ENCODE measurements around the gene ELP2. TPM values are rescaled to one million over a fixed set of nuclear protein-coding genes. Genes with fewer than 3 reads are reported as not detected.

The ELP2 gene
- polyA plus RNA-seq, 1 donor (not counting 4 experiments of a cell fraction or from before 2014, with no cell fraction given): 74.6 TPM

- no peaks in the 10 kb centered on the region for H3K79me2 ChIP-seq (ENCODE audit: control insufficient read depth, insufficient read depth, low read length)
- H2AFZ ChIP-seq (ENCODE audit: control insufficient read depth, low read length): no peak overlapping the region
- FAIRE-seq (no peak), DNase-seq (ENCODE audit: low read depth, low spot score) (no peak)
- H3K9me1 ChIP-seq (ENCODE audit: control insufficient read depth, extremely low read depth, insufficient read depth, low read length): no peaks in the 10 kb centered on the region
- H3K36me3 ChIP-seq (ENCODE audit: control insufficient read depth in 2 of 2, extremely low read depth in 1 of 2, insufficient read depth in 2 of 2, low read length in 2 of 2): peaks cover 5 to 14% of the 10 kb centered on the region in 2 experiments
- no peaks in the 10 kb centered on the region for H4K20me1 ChIP-seq (ENCODE audit: control insufficient read depth, extremely low read depth, insufficient read depth, low read length)
- no peaks in the 10 kb centered on the region for H3K27me3 ChIP-seq (ENCODE audit: control insufficient read depth, extremely low read depth, insufficient read depth, low read length)
- TF ChIP-seq EZH2 (IDR thresholded peaks at IDR 0.05; ENCODE audit: low read length): no peak
- no peak overlapping the region for H3K9ac ChIP-seq (ENCODE audit: control insufficient read depth, extremely low read depth, insufficient read depth, low read length)
- no peaks in the 10 kb centered on the region for H3K9me3 ChIP-seq (ENCODE audit: control insufficient read depth, low read depth, low read length)
- dilution Hi-C loops (cut with MboI; ENCODE audit: extremely low pct_ligation_motif_present, low sequenced_read_pairs): no loop called here
- H3K4me2 ChIP-seq (ENCODE audit: control insufficient read depth, extremely low read depth, insufficient read depth, low read depth, low read length): no peak overlapping the region
- H3K4me3 ChIP-seq (ENCODE audit: control insufficient read depth in 2 of 3, extremely low read depth in 1 of 3, insufficient read depth in 2 of 3, low read depth in 1 of 3, low read length in 3 of 3): no peak overlapping the region
- no peak overlapping the region for H3K27ac ChIP-seq (ENCODE audit: control insufficient read depth, insufficient read depth, low read length)
- no peaks in the 10 kb centered on the region for H3K4me1 ChIP-seq (ENCODE audit: control insufficient read depth, extremely low read depth, insufficient read depth, low read length)
Measured at GRCh38 chr18:36109737-36110136, 20.0 kb upstream of the ELP2 start.

- dilution Hi-C loops (cut with MboI; ENCODE audit: extremely low pct_ligation_motif_present, low sequenced_read_pairs): no loop called here
- FAIRE-seq: no peak
Measured at GRCh38 chr18:36112302-36112701, 17.4 kb upstream of the ELP2 start.

More at GRCh38 chr18:36112302-36112701, 17.4 kb upstream of the ELP2 start:
- no peaks in the 10 kb centered on the region for H3K9me3 ChIP-seq (ENCODE audit: control insufficient read depth, low read depth, low read length)
- no peaks in the 10 kb centered on the region for H3K79me2 ChIP-seq (ENCODE audit: control insufficient read depth, insufficient read depth, low read length)
- H3K27ac ChIP-seq (ENCODE audit: control insufficient read depth, insufficient read depth, low read length): no peak overlapping the region
- DNase-seq (ENCODE audit: low read depth, low spot score): no peak
- no peak overlapping the region for H3K4me3 ChIP-seq (ENCODE audit: control insufficient read depth in 2 of 3, extremely low read depth in 1 of 3, insufficient read depth in 2 of 3, low read depth in 1 of 3, low read length in 3 of 3)
- H3K4me1 ChIP-seq (ENCODE audit: control insufficient read depth, extremely low read depth, insufficient read depth, low read length): no peaks in the 10 kb centered on the region
- H2AFZ ChIP-seq (ENCODE audit: control insufficient read depth, low read length): no peak overlapping the region
- H3K27me3 ChIP-seq (ENCODE audit: control insufficient read depth, extremely low read depth, insufficient read depth, low read length): no peaks in the 10 kb centered on the region
- H4K20me1 ChIP-seq (ENCODE audit: control insufficient read depth, extremely low read depth, insufficient read depth, low read length): no peaks in the 10 kb centered on the region
- TF ChIP-seq CTCF (optimal IDR thresholded peaks at IDR 0.05 in 1 of 3, IDR thresholded peaks at IDR 0.05 in 1 of 3, conservative IDR thresholded peaks at IDR 0.05 in 1 of 3; ENCODE audit: extremely low read depth in 1 of 3, insufficient read depth in 2 of 3, low read length in 3 of 3) (no peak), EZH2 (IDR thresholded peaks at IDR 0.05; ENCODE audit: low read length) (no peak)
- no peak overlapping the region for H3K9ac ChIP-seq (ENCODE audit: control insufficient read depth, extremely low read depth, insufficient read depth, low read length)
- H3K9me1 ChIP-seq (ENCODE audit: control insufficient read depth, extremely low read depth, insufficient read depth, low read length): no peaks in the 10 kb centered on the region
- peaks cover 14 to 17% of the 10 kb centered on the region in 2 experiments for H3K36me3 ChIP-seq (ENCODE audit: control insufficient read depth in 2 of 2, extremely low read depth in 1 of 2, insufficient read depth in 2 of 2, low read length in 2 of 2)
- H3K4me2 ChIP-seq (ENCODE audit: control insufficient read depth, extremely low read depth, insufficient read depth, low read depth, low read length): no peak overlapping the region
